GM11168 (cell line): ENCODE data around the gene DGAT2.
"Not testable (repeated sequence)": the region's sequence is repeated elsewhere in the genome, so short reads cannot be mapped to it uniquely, and the experiment has no call there.

ENCODE experiments used
- in situ Hi-C: fragments of 300-500 bp; cut with MboI; formaldehyde crosslinking; loops from one replicate; pipeline ENCODE4 v1.12.0; 2022; ENCODE audit warnings: low sequenced_read_pairs; ENCODE audit not compliant: unreplicated experiment

The DGAT2 gene

GRCh38 chr11:75748729-75749273, 19.8 kb upstream of the DGAT2 start:
- in situ Hi-C loops: not testable (repeated sequence)

- in situ Hi-C loops: not testable (repeated sequence)
Measured at GRCh38 chr11:75754933-75755332, 13.6 kb upstream of the DGAT2 start.

- in situ Hi-C loops: no loop called here
Measured at GRCh38 chr11:75757651-75758050, 10.9 kb upstream of the DGAT2 start.

- in situ Hi-C loops: no loop called here
Measured at GRCh38 chr11:75759832-75760231, 8.7 kb upstream of the DGAT2 start.

GRCh38 chr11:75760243-75760642, 8.3 kb upstream of the DGAT2 start:
- in situ Hi-C loops: no loop called here

- in situ Hi-C loops: no loop called here
Measured at GRCh38 chr11:75760710-75761493, 7.7 kb upstream of the DGAT2 start.

GRCh38 chr11:75762158-75762557, 6.4 kb upstream of the DGAT2 start:
- in situ Hi-C loops: no loop called here

GRCh38 chr11:75762885-75763284, 5.7 kb upstream of the DGAT2 start:
- in situ Hi-C loops: no loop called here

GRCh38 chr11:75763846-75764245, 4.7 kb upstream of the DGAT2 start:
- in situ Hi-C loops: no loop called here

GRCh38 chr11:75765116-75765515, 3.5 kb upstream of the DGAT2 start:
- in situ Hi-C loops: no loop called here

GRCh38 chr11:75766443-75767227, 1.9 kb upstream of the DGAT2 start:
- in situ Hi-C loops: no loop called here

GRCh38 chr11:75767228-75767572, 1.4 kb upstream of the DGAT2 start:
- in situ Hi-C loops: no loop called here

GRCh38 chr11:75767793-75768111, 826 bp upstream of the DGAT2 start:
- in situ Hi-C loops: no loop called here

- in situ Hi-C loops: no loop called here
Measured at GRCh38 chr11:75768909-75769771, 562 bp downstream of the DGAT2 start.

- in situ Hi-C loops: no loop called here
Measured at GRCh38 chr11:75770102-75770501, 1.5 kb downstream of the DGAT2 start.

GRCh38 chr11:75771646-75772410, 3.2 kb downstream of the DGAT2 start:
- in situ Hi-C loops: no loop called here

- in situ Hi-C loops: no loop called here
Measured at GRCh38 chr11:75773595-75774353, 5.2 kb downstream of the DGAT2 start.

- in situ Hi-C loops: no loop called here
Measured at GRCh38 chr11:75775056-75775455, 6.5 kb downstream of the DGAT2 start.

GRCh38 chr11:75776546-75776945, 8.0 kb downstream of the DGAT2 start:
- in situ Hi-C loops: no loop called here
